ENCODE measurements around the gene PRPH2.
"Not testable (repeated sequence)": the region's sequence is repeated elsewhere in the genome, so short reads cannot be mapped to it uniquely, and the experiment has no call there.

The PRPH2 gene

DNA sequence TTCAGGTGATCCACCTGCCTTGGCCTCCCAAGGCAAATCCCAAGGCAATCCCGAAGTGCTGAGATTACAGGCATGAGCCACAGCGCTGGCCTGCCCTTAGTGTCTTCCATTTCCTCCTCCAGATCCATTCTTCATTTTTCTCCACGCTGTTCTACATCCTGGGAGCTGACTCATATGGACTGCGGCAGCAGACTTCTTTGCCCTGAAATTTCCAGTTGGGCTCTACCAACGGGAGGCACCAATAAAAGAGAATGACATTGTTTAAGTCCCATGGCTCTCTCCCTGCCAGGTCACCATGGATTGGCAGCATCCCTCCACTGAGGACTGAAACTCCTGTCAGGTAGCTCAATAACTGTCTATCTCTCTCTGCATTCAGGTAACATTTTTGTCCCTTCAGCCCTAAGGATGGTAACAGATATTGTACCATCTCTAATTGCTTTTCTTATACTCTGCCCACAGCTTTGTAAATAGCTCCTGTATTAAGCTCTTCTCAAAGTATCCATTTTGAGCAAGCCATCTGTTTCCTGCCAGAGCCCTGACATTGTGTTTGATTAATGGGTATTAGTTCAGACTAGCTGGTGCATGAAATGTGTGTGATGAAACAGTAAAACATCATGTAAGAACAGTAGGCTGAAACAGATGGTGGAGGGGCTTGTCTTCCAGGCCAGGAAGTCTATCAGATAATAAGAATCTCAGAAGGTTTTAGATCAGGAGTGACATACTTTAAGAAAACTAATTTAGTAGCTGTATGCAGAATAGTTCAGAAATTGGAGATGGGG lies 19.9 kb upstream of the PRPH2 start:
- DNase-seq (ENCODE audit: low spot score), result peak; percentile 71

- DNase-seq (ENCODE audit: low spot score), result no peak
These were observed 18.3 kb upstream of the PRPH2 start for GRCh38 chr6:42740725-42741124.

GRCh38 chr6:42735976-42736375 lies 13.6 kb upstream of the PRPH2 start:
- DNase-seq (ENCODE audit: low spot score), result no peak

DNA sequence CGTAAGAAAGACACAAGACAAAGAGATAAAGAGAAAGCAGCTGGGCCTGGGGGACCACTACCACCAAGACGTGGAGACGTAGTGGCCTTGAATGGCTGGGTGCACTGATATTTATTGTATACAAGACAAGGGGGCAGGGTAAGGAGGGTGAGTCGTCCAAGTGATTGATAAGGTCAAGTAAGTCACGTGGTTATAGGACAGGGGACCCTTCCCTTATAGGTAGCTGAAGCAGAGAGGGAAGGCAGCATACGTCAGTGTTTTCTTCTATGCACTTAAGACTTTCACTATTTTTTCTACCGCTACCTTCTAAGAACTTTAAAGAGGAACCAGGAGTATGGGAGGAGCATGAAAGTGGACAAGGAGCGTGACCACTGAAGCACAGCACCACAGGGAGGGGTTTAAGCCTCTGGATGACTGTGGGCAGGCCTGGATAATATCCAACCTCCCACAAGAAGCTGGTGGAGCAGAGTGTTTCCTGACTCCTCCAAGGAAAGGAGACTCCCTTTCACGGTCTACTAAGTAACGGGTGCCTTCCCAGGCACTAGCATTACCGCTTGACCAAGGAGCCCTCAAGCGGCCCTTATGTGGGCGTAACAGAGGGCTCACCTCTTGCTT lies 11.6 kb upstream of the PRPH2 start:
- not testable (repeated sequence) for DNase-seq (ENCODE audit: low spot score)

GRCh38 chr6:42729731-42730130 lies 7.3 kb upstream of the PRPH2 start:
- no peak for DNase-seq (ENCODE audit: low spot score)

- no peak for DNase-seq (ENCODE audit: low spot score)
These were observed 5.2 kb upstream of the PRPH2 start for GRCh38 chr6:42727627-42728026.

DNA sequence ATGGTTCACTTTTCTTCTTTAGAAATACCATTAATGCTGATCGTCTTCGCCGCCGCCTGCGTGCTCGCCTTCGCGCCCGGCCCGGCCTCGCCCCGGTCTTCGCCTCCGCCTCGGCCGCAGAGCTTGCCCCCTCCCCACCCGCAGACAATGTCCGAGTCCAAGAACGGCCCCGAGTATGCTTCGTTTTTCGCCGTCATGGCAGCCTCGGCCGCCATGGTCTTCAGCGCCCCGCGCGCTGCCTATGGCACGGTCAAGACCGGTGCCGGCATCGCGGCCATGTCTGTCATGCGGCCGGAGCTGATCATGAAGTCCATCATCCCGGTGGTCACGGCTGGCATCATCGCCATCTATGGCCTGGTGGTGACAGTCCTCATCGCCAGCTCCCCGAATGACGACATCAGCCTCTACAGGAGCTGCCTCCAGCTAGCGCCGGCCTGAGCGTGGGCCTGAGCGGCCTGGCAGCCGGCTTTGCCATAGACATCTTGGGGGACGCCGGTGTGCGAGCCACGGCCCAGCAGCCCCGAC lies 4.8 kb upstream of the PRPH2 start:
- no peak for DNase-seq (ENCODE audit: low spot score)

DNA sequence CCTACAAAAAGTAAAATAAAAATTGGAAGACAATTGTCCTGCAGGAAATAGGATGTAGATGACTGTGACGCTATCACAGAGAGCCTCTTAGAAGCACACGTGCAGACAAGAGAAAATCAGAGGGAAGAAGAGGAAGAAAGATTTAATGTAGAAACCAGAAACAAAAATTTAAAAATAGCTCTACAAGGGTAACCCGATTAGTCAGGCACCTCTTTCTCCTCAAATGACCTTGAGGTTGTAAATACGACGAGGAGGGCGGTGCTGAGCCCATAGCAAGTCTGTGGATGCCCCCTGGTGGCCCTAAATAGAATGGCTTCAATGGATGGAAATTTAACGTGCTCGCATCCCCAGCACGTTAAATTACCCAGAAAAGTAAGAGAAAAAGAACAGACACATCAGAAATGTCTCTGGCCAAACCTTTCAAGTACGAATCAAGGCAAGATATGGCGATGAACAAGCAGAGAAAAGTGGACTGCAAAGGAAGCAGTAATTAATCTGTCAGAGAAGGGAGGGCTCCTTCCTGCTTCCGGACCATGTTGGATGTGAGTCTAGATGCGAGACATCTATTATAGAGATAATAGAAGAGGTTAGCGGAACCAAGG lies 4.2 kb upstream of the PRPH2 start:
- DNase-seq (ENCODE audit: low spot score), result peak; percentile 84

GRCh38 chr6:42726026-42726425 lies 3.6 kb upstream of the PRPH2 start:
- no peak for DNase-seq (ENCODE audit: low spot score)

GRCh38 chr6:42724825-42725224 lies 2.4 kb upstream of the PRPH2 start:
- no peak for DNase-seq (ENCODE audit: low spot score)

DNA sequence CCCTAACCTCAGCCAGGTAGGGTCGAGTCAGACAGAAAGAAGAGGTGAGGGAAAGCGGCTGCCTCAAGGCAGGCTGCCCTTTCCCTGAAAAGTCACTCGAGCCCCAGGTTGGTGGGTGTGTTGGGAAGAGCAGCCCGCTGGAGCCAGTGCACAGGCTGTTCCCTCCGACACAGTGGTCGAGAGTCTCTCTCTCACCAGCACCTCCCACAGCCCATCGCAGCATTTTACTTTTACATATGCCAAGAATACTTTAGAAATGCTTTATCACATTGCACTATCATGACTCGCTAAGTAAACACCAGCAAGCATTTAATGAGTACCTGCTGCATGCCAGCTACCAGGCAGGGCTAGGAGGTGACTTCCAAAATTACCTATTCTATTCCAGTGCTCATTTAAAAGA lies 1.7 kb downstream of the PRPH2 start:
- no peak for DNase-seq (ENCODE audit: low spot score)

DNA sequence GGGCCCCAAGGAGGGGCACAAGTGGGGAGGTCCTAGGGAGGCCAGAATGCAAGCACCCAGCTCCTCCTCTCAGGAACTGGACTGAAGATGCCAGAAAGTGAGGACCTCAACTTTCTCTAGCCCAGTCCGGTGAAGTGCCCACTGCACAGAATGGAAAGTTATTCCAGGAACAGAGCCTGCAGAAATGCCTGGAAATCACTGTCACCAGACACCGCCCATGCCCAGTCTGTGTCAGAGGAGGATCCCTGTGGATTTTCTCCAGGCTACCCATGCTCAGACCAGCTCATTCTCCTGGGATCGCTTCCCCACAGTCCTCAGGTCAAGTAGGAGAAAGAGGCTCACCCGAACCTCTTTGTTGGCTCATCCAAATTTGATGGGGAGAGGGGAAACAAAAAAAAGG lies 6.5 kb downstream of the PRPH2 start:
- DNase-seq (ENCODE audit: low spot score), result no peak

DNA sequence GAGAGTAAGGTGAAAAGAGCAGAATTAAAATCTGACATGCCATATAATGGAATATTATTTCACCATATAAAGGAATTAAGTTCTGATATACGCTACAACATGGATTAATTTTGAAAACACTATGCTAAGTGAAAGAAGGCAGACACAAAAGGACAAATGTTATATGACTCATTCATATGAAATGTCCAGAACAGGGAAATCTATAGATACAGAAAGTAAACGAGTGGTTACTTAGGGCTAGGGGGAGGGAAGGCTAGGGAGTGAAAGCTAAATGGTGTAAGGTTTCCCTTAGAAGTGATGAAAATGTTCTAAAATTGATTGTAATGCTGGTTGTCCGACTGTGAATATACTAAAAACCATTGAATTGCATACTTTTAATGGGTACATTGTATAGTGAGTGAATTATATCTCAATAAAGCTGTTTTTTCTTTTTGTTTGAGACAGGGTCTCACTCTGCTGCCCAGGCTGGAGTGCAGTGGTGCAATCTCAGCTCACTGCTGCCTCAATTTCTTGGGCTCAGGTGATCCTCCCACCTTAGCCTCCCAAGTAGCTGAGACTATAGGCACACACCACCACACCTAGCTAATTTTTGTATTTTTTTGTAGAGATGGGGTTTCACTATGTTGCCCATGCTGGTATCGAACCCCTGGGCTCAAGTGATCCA lies 8.2 kb downstream of the PRPH2 start:
- no peak for DNase-seq (ENCODE audit: low spot score)

- DNase-seq (ENCODE audit: low spot score), result no peak
These were observed 10.5 kb downstream of the PRPH2 start for GRCh38 chr6:42711930-42712329.

GRCh38 chr6:42710316-42710715 lies 12.1 kb downstream of the PRPH2 start:
- peak; percentile 29 for DNase-seq (ENCODE audit: low spot score)

GRCh38 chr6:42709871-42710270 lies 12.5 kb downstream of the PRPH2 start:
- DNase-seq (ENCODE audit: low spot score), result no peak

DNA sequence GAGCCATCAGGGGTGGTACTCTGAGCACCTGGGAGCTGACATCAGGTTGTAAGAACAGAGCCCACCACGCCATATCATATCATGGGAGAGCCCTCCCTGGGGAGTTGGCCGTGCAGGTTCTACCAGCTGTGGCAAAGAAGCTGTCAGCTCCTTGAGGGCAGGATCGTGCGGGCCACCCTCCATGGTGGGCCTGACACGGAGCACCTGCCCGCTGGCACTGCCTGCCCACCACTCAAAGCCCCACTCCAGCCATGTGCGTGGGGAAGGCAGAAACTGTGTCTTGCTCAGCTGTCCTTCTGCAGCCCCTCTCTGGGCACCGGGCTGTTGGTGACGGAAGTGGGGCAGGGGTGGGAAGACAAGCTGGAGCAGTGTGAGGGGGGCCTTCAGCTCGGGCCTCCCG lies 14.3 kb downstream of the PRPH2 start:
- no peak for DNase-seq (ENCODE audit: low spot score)

DNA sequence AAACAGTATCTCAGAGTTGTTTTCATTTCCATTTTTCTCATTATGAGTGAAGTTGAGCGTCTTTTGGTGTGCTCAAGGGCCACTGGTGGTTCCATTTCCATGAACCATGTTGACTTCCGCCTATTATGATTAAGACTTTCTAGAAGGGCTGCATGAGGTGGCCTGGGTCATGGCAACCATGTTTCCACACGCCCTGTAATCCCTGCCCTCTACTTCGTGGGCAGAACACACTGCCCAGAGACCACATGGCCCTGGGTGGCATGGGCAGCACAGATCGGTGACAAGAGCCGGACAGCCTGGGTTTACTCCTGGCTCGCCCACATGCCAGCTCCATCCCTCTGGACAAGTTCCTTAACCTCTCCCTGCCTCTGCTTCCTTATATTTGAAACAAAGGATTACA lies 14.8 kb downstream of the PRPH2 start:
- no peak for DNase-seq (ENCODE audit: low spot score)

- DNase-seq (ENCODE audit: low spot score), result no peak
These were observed 17.4 kb downstream of the PRPH2 start for GRCh38 chr6:42704937-42705374.

- DNase-seq (ENCODE audit: low spot score), result peak; percentile 88
These were observed 18.0 kb downstream of the PRPH2 start for GRCh38 chr6:42704251-42704936.

DNA sequence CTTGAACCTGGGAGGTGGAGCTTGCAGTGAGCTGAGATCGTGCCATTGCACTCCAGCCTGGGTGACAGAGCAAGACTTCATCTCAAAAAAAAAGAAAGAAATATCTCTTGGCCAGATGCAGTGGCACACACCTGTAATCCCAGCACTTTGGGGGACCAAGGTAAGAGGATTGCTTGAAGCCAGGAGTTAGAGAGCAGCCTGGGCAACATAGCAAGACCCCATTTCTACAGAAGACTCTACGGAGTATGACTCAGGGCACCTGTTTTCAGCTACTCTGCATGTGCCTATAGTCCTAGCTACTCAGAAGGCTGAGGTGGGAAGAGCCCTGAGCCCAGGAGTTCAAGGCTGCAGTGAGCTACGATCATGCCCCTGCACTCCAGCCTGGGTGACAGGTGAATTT lies 19.6 kb downstream of the PRPH2 start:
- not testable (repeated sequence) for DNase-seq (ENCODE audit: low spot score)

DNA sequence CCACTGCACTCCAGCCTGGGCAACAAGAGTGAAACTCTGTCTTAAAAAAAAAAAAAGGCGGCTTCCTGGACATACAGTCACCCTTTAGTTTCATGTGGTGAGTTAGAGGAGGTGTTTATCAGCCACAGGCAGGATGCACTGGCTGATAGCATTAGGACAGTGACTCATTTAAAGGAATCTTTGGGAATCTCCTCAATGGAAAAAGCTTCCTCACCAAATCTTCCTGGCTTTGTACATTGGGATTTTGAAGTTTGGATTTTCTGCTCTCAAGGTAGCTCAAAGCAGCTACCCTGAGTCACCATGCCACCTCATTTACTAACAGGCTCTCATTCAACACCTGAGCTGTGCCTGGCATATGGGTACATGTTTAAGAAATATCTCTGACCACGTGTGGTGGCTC lies 20.2 kb downstream of the PRPH2 start:
- DNase-seq (ENCODE audit: low spot score), result no peak

Measured in SK-N-DZ (cell line).